NCI-H345 treated with DMSO at 0.1 percent for 48 hours (cell line): ENCODE data around the gene KRT6B.

ENCODE experiments used
- DNase-seq: peaks from one replicate; lab custom pipeline; 2025; ENCODE audit not compliant: unreplicated experiment; lab: John Stamatoyannopoulos, UW

KRT6B gene

GRCh38 chr12:52436828-52437474, 15.0 kb downstream of the KRT6B start:
- DNase-seq: no peak

- DNase-seq: no peak
Measured at GRCh38 chr12:52436000-52436827, 15.7 kb downstream of the KRT6B start.

GRCh38 chr12:52435659-52435999, 16.3 kb downstream of the KRT6B start:
- no peak for DNase-seq

GRCh38 chr12:52434760-52435530, 17.0 kb downstream of the KRT6B start:
- no peak for DNase-seq

- DNase-seq: no peak
Measured at GRCh38 chr12:52434081-52434733, 17.7 kb downstream of the KRT6B start, which contains the start of gene KRT75. KRT75 (minus strand) TSS chr12:52434371; CDS start chr12:52434304, 67 bp downstream.

GRCh38 chr12:52433501-52434080, 18.4 kb downstream of the KRT6B start:
- no peak for DNase-seq

GRCh38 chr12:52432559-52433207, 19.3 kb downstream of the KRT6B start:
- DNase-seq: no peak

GRCh38 chr12:52428121-52428520, 23.8 kb downstream of the KRT6B start:
- DNase-seq: no peak

GRCh38 chr12:52427083-52427482, 24.9 kb downstream of the KRT6B start:
- DNase-seq: no peak

GRCh38 chr12:52426034-52426433, 25.9 kb downstream of the KRT6B start:
- no peak for DNase-seq

- DNase-seq: no peak
Measured at GRCh38 chr12:52425466-52425865, 26.5 kb downstream of the KRT6B start.

- peak; percentile 8 for DNase-seq
Measured at GRCh38 chr12:52423661-52424500, 28.1 kb downstream of the KRT6B start.

GRCh38 chr12:52423035-52423434, 28.9 kb downstream of the KRT6B start:
- no peak for DNase-seq

GRCh38 chr12:52419656-52420055, 32.3 kb downstream of the KRT6B start:
- DNase-seq: no peak

GRCh38 chr12:52418576-52419110, 33.3 kb downstream of the KRT6B start:
- DNase-seq: no peak

- peak; percentile 41 for DNase-seq
Measured at GRCh38 chr12:52417740-52418139, 34.2 kb downstream of the KRT6B start.

- no peak for DNase-seq
Measured at GRCh38 chr12:52416795-52417194, 35.2 kb downstream of the KRT6B start.

- no peak for DNase-seq
Measured at GRCh38 chr12:52415870-52416750, 35.8 kb downstream of the KRT6B start.
